22Rv1 (cell line): ENCODE data around the gene GPR61.

Experiments used
- H3K27ac ChIP-seq: fragments of 450-650 bp; 2 replicates; pipeline ENCODE4 v1.5.1; 2017
- CTCF ChIP-seq: fragments of 450-650 bp; IDR thresholded peaks from 2 replicates; pipeline ENCODE4 v1.5.1; 2017; ENCODE audit warnings: mild to moderate bottlenecking
- ZFX ChIP-seq: fragments of 450-650 bp; IDR thresholded peaks from 2 replicates; pipeline ENCODE4 v1.6.1; 2017; ENCODE audit warnings: antibody characterized with exemption, borderline replicate concordance

Gene GPR61

GRCh38 chr1:109537450-109538178 lies 2.1 kb upstream of the GPR61 start:
- no peak for TF ChIP-seq ZFX
- TF ChIP-seq CTCF: no peak
- H3K27ac ChIP-seq: no peak overlapping the region

DNA sequence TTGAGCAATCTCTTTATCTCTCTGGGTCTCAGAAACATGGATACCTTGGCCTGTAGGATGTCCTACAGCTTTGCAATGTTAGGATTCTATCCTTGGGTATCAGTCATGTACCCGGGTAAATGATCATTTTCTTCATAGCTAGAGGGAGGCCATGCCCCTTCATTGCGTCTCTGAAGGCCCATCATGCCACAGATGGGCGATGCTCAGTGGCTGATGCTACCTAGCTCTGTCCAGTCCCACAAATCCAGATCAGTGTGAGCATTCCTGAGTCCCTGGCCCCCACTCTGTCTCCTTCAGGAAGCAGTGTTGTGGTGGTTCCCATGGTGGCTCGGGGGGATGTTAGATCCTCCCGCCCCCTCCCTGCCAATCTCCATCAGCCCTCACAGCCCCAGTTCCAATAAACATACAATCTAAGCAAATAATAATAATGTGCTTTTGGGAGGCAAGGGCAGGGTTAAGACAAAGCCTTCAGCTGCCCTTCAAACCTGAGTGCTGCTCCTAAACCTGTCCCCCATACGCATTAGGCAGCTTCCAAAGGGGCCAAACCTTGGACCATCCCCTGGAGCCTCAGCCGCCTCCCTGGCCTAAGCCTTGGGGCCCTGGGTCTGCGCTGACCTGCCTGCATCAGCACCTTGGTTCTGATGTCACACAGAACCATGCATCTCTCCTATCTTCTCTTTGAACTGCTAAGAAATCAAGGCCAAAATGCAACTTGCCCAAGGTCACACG lies 681 bp upstream of the GPR61 start:
- H3K27ac ChIP-seq: no peak overlapping the region
- no peak for TF ChIP-seq ZFX
- no peak for TF ChIP-seq CTCF

DNA sequence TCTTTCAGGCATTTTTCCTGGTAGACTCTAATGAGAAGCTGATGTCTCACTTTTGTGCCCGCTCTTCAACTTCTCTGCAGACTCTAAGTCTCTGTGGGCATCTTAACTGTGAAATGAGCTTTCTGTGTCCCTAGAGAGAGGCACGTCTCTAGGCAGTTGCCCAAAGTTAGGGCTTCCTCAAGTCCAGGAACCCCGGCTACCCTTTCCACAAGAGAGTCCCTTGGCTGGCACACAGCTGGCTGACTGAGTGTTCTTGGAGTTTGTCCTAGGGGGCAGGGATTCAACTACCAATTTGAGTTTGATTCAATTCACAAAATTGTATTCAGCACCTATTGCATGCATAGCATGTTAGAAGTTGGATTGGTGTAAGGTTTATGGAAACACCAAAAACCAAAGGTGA lies 1.4 kb downstream of the GPR61 start:
- no peak for TF ChIP-seq CTCF
- no peak for TF ChIP-seq ZFX
- H3K27ac ChIP-seq: no peak overlapping the region

DNA sequence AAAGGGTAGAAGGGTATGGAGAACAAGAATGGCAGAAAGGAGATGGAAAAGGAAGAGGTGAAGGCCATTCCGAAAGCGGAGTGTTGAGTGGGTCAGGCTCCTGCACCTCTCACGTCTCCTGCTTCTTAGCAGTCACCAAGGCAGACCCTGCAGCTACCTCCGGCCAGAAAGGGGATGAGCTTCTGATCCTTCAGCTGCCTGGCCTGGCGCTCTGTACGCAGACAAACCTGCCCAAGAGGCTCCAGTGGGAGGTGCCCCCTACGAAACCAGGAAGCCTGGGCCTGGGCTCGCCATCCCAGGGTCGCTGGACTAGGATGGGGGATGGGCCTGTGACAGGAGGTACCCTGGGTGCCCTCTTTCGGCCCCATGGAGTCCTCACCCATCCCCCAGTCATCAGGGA lies 3.0 kb downstream of the GPR61 start:
- no peak overlapping the region for H3K27ac ChIP-seq
- TF ChIP-seq ZFX: no peak
- no peak for TF ChIP-seq CTCF

DNA sequence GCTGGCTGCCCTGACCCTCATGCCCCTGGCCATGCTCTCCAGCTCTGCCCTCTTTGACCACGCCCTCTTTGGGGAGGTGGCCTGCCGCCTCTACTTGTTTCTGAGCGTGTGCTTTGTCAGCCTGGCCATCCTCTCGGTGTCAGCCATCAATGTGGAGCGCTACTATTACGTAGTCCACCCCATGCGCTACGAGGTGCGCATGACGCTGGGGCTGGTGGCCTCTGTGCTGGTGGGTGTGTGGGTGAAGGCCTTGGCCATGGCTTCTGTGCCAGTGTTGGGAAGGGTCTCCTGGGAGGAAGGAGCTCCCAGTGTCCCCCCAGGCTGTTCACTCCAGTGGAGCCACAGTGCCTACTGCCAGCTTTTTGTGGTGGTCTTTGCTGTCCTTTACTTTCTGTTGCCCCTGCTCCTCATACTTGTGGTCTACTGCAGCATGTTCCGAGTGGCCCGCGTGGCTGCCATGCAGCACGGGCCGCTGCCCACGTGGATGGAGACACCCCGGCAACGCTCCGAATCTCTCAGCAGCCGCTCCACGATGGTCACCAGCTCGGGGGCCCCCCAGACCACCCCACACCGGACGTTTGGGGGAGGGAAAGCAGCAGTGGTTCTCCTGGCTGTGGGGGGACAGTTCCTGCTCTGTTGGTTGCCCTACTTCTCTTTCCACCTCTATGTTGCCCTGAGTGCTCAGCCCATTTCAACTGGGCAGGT lies 3.8 kb downstream of the GPR61 start:
- TF ChIP-seq CTCF: no peak
- no peak for TF ChIP-seq ZFX
- no peak overlapping the region for H3K27ac ChIP-seq

DNA sequence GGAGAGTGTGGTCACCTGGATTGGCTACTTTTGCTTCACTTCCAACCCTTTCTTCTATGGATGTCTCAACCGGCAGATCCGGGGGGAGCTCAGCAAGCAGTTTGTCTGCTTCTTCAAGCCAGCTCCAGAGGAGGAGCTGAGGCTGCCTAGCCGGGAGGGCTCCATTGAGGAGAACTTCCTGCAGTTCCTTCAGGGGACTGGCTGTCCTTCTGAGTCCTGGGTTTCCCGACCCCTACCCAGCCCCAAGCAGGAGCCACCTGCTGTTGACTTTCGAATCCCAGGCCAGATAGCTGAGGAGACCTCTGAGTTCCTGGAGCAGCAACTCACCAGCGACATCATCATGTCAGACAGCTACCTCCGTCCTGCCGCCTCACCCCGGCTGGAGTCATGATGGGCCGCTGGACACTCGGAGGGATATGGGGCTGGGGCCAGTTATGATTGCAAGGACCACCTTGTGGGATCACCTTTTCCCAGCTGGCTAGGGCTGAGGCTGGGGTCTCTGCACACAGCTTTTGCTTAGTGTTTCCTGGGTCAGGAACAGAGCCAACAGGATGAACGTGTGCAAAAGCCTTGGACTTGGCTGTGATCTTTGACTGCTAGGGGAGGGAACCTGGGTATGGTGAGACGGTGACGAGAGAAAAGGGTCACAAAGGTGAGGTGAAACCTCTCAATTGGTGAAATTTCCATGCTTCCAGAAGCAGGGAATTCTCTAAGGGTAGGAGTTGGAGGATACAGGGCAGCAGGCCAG lies 4.5 kb downstream of the GPR61 start:
- no peak overlapping the region for H3K27ac ChIP-seq
- TF ChIP-seq CTCF (no peak), ZFX (no peak)
